Cardiac fibroblast (primary cell): ENCODE results near the gene CAMTA1.

Experiments used
- DNase-seq, 2 donors: peaks; one replicate each; pipeline versions ENCODE4 v3.0.0 to v3.0.0-alpha.2; 2010; ENCODE audit warnings: low read depth in 2 of 2
- H3K4me3 ChIP-seq, 2 donors: replicated peaks in 1 of 2; 1 replicate in 1 of 2; 2 replicates in 1 of 2; pipeline ENCODE4 v1.5.1; 2011; ENCODE audit warnings: low read depth in 2 of 2, low read length in 2 of 2, mild to moderate bottlenecking in 2 of 2, moderate library complexity in 1 of 2
- TF ChIP-seq, protein P1 (sequence below): IDR thresholded peaks from one replicate; pipeline ENCODE4 v1.5.1; 2011; ENCODE audit warnings: low read depth, mild to moderate bottlenecking, low read length, inconsistent platforms

Gene CAMTA1

DNA sequence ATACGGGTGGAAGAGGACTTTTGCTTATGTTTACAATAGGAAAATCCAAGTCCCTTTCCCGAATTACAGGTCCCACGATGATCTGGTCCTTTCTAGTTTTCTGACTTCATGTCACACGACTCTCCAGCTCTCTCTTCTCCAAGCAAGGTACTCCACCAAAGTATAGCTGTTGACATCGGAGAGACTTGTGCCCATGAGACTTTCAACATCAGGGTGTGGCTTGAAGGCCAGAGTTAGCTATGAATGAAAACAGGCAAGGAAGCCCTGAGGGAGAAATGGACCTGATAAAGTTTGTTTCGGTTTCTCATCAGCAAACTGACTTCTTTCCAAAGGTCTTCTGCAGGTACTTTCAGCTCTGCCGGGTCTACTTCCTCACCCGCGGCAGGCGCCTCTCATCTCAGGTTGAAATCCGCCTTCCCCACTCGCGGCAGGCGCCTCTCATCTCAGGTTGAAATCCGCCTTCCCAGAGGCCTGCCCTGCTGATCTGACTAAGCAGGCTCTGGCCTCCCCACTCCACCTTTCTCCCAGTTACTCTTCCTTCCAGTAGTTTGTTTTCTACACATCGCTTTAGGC is 996.8 kb downstream of the CAMTA1 start:
- no peak for DNase-seq
- H3K4me3 ChIP-seq = no peak overlapping the region
- TF ChIP-seq, protein P1, sequence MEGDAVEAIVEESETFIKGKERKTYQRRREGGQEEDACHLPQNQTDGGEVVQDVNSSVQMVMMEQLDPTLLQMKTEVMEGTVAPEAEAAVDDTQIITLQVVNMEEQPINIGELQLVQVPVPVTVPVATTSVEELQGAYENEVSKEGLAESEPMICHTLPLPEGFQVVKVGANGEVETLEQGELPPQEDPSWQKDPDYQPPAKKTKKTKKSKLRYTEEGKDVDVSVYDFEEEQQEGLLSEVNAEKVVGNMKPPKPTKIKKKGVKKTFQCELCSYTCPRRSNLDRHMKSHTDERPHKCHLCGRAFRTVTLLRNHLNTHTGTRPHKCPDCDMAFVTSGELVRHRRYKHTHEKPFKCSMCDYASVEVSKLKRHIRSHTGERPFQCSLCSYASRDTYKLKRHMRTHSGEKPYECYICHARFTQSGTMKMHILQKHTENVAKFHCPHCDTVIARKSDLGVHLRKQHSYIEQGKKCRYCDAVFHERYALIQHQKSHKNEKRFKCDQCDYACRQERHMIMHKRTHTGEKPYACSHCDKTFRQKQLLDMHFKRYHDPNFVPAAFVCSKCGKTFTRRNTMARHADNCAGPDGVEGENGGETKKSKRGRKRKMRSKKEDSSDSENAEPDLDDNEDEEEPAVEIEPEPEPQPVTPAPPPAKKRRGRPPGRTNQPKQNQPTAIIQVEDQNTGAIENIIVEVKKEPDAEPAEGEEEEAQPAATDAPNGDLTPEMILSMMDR = no peak

DNA sequence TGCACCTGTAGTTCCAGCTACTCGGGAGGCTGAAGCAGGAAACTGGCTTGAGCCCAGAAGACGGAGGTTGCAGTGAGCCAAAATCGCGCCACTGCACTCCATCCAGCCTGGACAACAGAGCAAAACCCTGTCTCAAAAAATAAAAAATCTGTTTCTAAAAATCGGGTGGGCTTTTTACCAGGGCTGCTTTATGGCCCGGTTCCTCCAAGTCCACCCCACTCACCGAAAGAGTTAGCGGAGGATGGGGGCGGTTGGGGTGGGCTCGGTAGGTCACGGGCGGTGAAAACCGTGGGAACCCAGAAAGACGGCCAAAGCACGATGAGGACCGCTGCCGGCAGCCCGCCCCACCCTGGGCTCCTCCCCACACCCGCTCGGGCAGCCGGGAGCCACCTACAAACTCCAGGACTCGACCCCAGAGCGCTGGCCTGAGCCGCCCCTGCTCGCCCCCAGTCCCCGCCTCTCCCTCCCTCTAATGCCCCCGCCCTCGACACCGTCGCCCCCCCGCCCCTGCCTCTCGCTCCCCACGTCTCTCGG is 998.0 kb downstream of the CAMTA1 start:
- TF ChIP-seq, protein P1 = no peak
- H3K4me3 ChIP-seq = peak overlapping the region; percentile 54 to 56
- DNase-seq = peak; percentile 36 to 69

DNA sequence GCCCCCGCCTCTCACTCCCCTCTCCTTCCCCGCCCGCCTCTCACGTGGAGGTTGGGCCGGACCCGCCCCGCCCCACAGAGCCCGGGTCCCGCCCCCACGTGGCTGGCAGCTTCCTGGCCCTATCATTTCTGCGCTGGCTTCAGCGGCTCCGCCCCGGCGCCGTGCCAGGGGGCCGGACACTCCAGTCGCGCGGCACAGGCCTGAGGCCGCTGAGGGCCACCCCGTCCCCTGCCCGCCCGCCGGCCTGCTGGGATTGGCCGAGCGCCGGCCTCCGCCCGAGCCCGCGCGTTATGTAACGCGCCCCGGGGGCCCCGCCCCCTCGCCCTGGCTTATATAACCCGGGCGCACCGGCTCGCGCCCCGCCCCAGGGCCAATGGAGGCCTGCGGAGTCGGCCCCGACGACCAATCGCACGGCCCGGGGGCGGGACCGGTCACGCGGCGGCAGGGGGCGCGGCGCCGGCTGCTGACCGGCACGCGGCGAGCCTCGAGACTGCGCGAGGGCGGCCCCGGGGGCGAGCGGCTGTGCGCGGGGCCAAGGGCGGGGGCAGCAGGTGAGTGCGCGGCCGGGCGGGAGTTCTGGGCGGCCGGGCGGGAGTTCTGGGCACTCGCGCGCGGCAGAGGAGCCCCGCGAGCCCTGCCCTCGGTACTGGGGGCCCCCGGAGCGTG is 998.7 kb downstream of the CAMTA1 start, which contains the start of gene PER3:
TSS of gene PER3 (plus strand) at position 466 of the 666 bp plus-strand sequence. CDS start 587 bp downstream, outside the sequence.
- H3K4me3 ChIP-seq = peak within 1 kb of the TSS; percentile 54 to 56
- peak; percentile 96 to 99 for DNase-seq
- TF ChIP-seq, protein P1 = no peak

DNA sequence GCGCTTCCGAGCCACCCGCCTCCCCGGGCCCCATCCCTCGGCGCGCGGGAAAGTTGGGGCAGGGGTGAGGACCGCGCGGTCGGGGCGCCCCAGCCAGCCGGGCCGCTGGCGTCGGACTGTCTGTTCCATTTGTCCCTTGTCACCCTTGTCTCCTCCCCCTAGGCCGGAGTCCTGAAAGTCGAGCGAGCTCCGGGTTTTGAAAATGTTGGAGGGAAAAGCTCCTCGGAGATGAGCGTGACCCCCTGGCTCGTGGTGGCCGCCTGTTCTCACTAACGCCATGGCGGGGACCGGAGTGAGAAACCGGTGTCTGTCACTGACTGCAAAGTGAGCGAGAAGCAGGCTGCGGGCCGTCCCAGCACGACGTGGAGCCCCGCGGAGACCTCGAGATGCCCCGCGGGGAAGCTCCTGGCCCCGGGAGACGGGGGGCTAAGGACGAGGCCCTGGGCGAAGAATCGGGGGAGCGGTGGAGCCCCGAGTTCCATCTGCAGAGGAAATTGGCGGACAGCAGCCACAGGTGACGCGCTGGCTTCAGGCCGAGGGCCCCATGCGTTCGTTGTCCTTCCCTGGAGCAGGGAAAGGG is 999.3 kb downstream of the CAMTA1 start:
- DNase-seq = peak in 1 of 2 donors; percentile 1
- peak overlapping the region; percentile 32 to 44 for H3K4me3 ChIP-seq
- TF ChIP-seq, protein P1 = no peak

DNA sequence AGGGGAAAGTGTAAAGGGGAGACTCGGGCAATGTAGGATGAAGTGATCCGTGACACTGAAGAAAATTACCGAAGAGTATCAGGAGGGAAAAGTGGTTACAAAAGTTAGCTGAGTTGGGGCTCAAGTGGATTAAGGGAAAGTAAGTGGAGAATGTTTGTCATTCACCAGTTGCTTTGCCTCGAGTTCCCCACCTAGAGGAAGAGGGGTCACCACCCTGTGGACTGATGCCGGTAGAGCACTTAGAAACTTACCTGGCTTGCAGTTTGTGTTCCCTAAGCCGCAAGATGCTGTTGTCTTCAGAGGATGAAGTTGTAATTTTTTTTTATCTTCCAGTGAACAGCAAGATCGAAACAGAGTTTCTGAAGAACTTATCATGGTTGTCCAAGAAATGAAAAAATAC is 999.9 kb downstream of the CAMTA1 start:
- no peak overlapping the region for H3K4me3 ChIP-seq

DNA sequence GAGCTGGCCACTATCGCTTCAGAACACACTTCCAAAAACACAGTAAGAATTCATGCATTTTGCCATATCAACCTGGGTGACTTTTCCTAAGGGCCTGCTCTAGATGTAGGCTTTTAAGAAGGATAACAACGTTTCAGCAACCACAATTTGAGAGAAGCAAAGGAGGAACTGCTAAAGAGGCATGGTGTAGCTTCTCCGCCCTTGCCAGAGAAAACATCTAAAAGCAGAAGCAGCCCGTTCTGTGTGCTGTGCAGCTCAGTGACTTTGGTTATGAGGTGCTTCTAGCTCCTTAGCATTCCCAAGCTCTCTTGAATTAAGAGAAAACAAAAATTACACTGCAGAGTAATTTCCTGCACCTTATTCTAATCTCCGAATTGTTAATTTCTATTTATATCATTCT is 1001.5 kb downstream of the CAMTA1 start:
- no peak overlapping the region for H3K4me3 ChIP-seq
- TF ChIP-seq, protein P1 = no peak
- DNase-seq = no peak

More for the DNA sequence above, 999.9 kb downstream of the CAMTA1 start:
- no peak for DNase-seq
- TF ChIP-seq, protein P1 = no peak
